ENCODE data around the gene OLFM2. TPM values are rescaled to one million over a fixed set of nuclear protein-coding genes. Genes with fewer than 3 reads are reported as not detected.

The OLFM2 gene
- total and polyA plus RNA-seq, 2 donors (not counting 1 experiment from before 2014, with no cell fraction given) = 0.66 to 11.6 TPM

GRCh38 chr19:9856609-9857008, 79.7 kb downstream of the OLFM2 start:
- no peaks in the 10 kb centered on the region for H3K79me2 ChIP-seq (ENCODE audit: control insufficient read depth, insufficient read depth, low read length)
- H4K20me1 ChIP-seq (ENCODE audit: control insufficient read depth, extremely low read depth, insufficient read depth, low read length) = no peaks in the 10 kb centered on the region
- peaks cover 1% of the 10 kb centered on the region for H3K36me3 ChIP-seq (ENCODE audit: control insufficient read depth, insufficient read depth, low read length)
- no peaks in the 10 kb centered on the region for H3K9me3 ChIP-seq (ENCODE audit: control insufficient read depth, insufficient read depth, low read depth, low read length)
- no peak overlapping the region for H3K4me2 ChIP-seq (ENCODE audit: extremely low read depth, insufficient read depth, low read length)
- no peaks in the 10 kb centered on the region for H3K27me3 ChIP-seq (ENCODE audit: control insufficient read depth, insufficient read depth, low read length)
- H2AFZ ChIP-seq (ENCODE audit: low read length) = no peak overlapping the region
- TF ChIP-seq EZH2 (IDR thresholded peaks at IDR 0.05; ENCODE audit: low read length, missing control alignments) (no peak), CTCF (conservative IDR thresholded peaks at IDR 0.05 in 1 of 2, IDR thresholded peaks at IDR 0.05 in 1 of 2; ENCODE audit: low read depth in 1 of 2, low read length in 2 of 2) (no peak)
- H3K4me1 ChIP-seq (ENCODE audit: control insufficient read depth, extremely low read depth, insufficient read depth, low read length) = no peaks in the 10 kb centered on the region
- no peak overlapping the region for H3K27ac ChIP-seq (ENCODE audit: insufficient read depth, low read length)
- no peak overlapping the region for H3K4me3 ChIP-seq (replicated peaks in 1 of 4; ENCODE audit: control extremely low read depth in 1 of 4, insufficient read depth in 1 of 4, low read depth in 3 of 4, low read length in 4 of 4)
- DNase-seq (ENCODE audit: low read depth in 2 of 2) = no peak
- no peak overlapping the region for H3K9ac ChIP-seq (ENCODE audit: insufficient read depth, low read length)

GRCh38 chr19:9854282-9854846, 82.0 kb downstream of the OLFM2 start:
- no peak overlapping the region for H3K4me3 ChIP-seq (replicated peaks in 1 of 4; ENCODE audit: control extremely low read depth in 1 of 4, insufficient read depth in 1 of 4, low read depth in 3 of 4, low read length in 4 of 4)
- no peaks in the 10 kb centered on the region for H3K27me3 ChIP-seq (ENCODE audit: control insufficient read depth, insufficient read depth, low read length)
- H3K4me1 ChIP-seq (ENCODE audit: control insufficient read depth, extremely low read depth, insufficient read depth, low read length) = no peaks in the 10 kb centered on the region
- TF ChIP-seq EZH2 (IDR thresholded peaks at IDR 0.05; ENCODE audit: low read length, missing control alignments) (no peak), CTCF (conservative IDR thresholded peaks at IDR 0.05 in 1 of 2, IDR thresholded peaks at IDR 0.05 in 1 of 2; ENCODE audit: low read depth in 1 of 2, low read length in 2 of 2) (no peak)
- no peak overlapping the region for H2AFZ ChIP-seq (ENCODE audit: low read length)
- H3K9me3 ChIP-seq (ENCODE audit: control insufficient read depth, insufficient read depth, low read depth, low read length) = no peaks in the 10 kb centered on the region
- H3K27ac ChIP-seq (ENCODE audit: insufficient read depth, low read length) = no peak overlapping the region
- DNase-seq (ENCODE audit: low read depth in 2 of 2) = no peak
- peaks cover 1% of the 10 kb centered on the region for H3K36me3 ChIP-seq (ENCODE audit: control insufficient read depth, insufficient read depth, low read length)
- no peaks in the 10 kb centered on the region for H4K20me1 ChIP-seq (ENCODE audit: control insufficient read depth, extremely low read depth, insufficient read depth, low read length)
- H3K4me2 ChIP-seq (ENCODE audit: extremely low read depth, insufficient read depth, low read length) = no peak overlapping the region
- no peak overlapping the region for H3K9ac ChIP-seq (ENCODE audit: insufficient read depth, low read length)
- H3K79me2 ChIP-seq (ENCODE audit: control insufficient read depth, insufficient read depth, low read length) = no peaks in the 10 kb centered on the region

- H3K36me3 ChIP-seq (ENCODE audit: control insufficient read depth, insufficient read depth, low read length) = peaks cover 10% of the 10 kb centered on the region
Observed at GRCh38 chr19:9850235-9850959, 85.9 kb downstream of the OLFM2 start.

More at GRCh38 chr19:9850235-9850959, 85.9 kb downstream of the OLFM2 start:
- Histone ChIP-seq H3K4me1 (ENCODE audit: control insufficient read depth, extremely low read depth, insufficient read depth, low read length) (peaks cover 8% of the 10 kb centered on the region), H3K79me2 (ENCODE audit: control insufficient read depth, insufficient read depth, low read length) (peaks cover 1% of the 10 kb centered on the region), H4K20me1 (ENCODE audit: control insufficient read depth, extremely low read depth, insufficient read depth, low read length) (no peaks in the 10 kb centered on the region), H3K9me3 (ENCODE audit: control insufficient read depth, insufficient read depth, low read depth, low read length) (no peaks in the 10 kb centered on the region), H3K9ac (ENCODE audit: insufficient read depth, low read length) (no peak overlapping the region), H3K27ac (ENCODE audit: insufficient read depth, low read length) (no peak overlapping the region), H3K4me3 (replicated peaks in 1 of 4; ENCODE audit: control extremely low read depth in 1 of 4, insufficient read depth in 1 of 4, low read depth in 3 of 4, low read length in 4 of 4) (no peak overlapping the region), H3K4me2 (ENCODE audit: extremely low read depth, insufficient read depth, low read length) (no peak overlapping the region), H2AFZ (ENCODE audit: low read length) (no peak overlapping the region), H3K27me3 (ENCODE audit: control insufficient read depth, insufficient read depth, low read length) (no peaks in the 10 kb centered on the region)
- TF ChIP-seq CTCF (conservative IDR thresholded peaks at IDR 0.05 in 1 of 2, IDR thresholded peaks at IDR 0.05 in 1 of 2; ENCODE audit: low read depth in 1 of 2, low read length in 2 of 2) (no peak), EZH2 (IDR thresholded peaks at IDR 0.05; ENCODE audit: low read length, missing control alignments) (no peak)
- DNase-seq (ENCODE audit: low read depth in 2 of 2) = no peak
